AG09309 (cell line): ENCODE data around the gene SMIM12.

Source experiments
- DNase-seq: peaks from one replicate; pipeline ENCODE4 v3.0.0-alpha.2; 2010; ENCODE audit warnings: low read depth
- H3K4me3 ChIP-seq: 2 replicates; pipeline ENCODE4 v1.5.1; 2011; ENCODE audit warnings: mild to moderate bottlenecking, low read depth, low read length, moderate library complexity; ENCODE audit not compliant: control insufficient read depth
- TF ChIP-seq, protein P1 (sequence below): IDR thresholded peaks from 2 replicates; pipeline ENCODE4 v1.5.1; 2011; ENCODE audit warnings: mild to moderate bottlenecking, low read depth, low read length, inconsistent platforms; ENCODE audit not compliant: insufficient read depth, control insufficient read depth; ENCODE audit errors: missing control alignments

SMIM12 gene

GRCh38 chr1:34879230-34879629 lies 19.7 kb upstream of the SMIM12 start:
- H3K4me3 ChIP-seq = no peak overlapping the region
- TF ChIP-seq, protein P1, sequence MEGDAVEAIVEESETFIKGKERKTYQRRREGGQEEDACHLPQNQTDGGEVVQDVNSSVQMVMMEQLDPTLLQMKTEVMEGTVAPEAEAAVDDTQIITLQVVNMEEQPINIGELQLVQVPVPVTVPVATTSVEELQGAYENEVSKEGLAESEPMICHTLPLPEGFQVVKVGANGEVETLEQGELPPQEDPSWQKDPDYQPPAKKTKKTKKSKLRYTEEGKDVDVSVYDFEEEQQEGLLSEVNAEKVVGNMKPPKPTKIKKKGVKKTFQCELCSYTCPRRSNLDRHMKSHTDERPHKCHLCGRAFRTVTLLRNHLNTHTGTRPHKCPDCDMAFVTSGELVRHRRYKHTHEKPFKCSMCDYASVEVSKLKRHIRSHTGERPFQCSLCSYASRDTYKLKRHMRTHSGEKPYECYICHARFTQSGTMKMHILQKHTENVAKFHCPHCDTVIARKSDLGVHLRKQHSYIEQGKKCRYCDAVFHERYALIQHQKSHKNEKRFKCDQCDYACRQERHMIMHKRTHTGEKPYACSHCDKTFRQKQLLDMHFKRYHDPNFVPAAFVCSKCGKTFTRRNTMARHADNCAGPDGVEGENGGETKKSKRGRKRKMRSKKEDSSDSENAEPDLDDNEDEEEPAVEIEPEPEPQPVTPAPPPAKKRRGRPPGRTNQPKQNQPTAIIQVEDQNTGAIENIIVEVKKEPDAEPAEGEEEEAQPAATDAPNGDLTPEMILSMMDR = no peak
- no peak for DNase-seq

DNA sequence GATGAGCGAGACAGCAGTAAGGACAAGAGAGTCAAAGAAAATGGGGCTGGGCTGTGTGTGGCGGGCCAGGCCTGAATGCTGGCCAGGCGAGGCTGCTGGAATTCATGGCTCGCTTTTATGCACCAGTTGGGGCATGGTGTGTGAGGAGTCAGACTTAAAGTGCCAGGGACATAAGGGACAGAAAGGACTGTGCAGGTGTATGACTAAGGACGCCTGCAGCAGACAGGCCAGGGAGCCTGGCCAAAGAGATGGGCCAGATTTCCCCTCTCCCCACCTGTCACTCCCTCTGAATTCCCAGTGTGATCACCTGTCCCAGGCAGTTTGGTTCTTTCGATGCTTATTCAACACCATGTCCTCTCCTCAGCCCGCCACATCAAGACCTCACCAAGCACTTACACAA lies 16.9 kb upstream of the SMIM12 start:
- DNase-seq = no peak
- H3K4me3 ChIP-seq = no peak overlapping the region
- TF ChIP-seq, protein P1 = no peak

DNA sequence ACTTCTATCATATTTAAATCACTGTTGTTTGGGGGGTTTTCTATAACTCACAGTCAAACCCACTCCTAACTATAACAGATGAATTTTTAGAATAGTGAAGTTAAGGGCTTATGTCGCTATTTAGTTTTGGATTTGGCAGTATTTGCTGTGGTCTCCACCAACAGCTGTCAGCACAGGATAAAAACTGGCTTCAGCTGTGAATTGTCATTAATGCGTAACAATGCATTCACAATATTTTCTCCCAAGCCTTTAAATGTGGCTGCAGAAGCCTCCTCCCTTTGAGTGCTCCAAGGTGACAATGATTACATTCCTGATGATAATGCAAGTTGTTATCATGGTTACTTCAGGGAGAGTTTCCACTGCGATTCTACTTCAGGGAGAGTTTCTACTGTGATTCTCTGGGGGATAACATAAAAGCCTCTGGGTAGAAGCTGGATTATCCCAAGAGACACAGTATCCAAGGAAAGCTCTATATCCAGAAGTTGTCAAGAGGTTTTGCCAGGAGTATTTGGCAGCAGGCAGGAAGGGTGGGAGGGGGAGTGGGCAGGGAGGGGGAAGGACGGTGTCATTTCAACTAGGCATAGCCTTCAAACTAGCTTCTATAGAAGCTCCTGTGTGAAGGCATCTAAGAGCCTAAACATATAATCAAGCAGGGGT lies 14.9 kb upstream of the SMIM12 start:
- no peak overlapping the region for H3K4me3 ChIP-seq
- TF ChIP-seq, protein P1 = no peak
- no peak for DNase-seq

DNA sequence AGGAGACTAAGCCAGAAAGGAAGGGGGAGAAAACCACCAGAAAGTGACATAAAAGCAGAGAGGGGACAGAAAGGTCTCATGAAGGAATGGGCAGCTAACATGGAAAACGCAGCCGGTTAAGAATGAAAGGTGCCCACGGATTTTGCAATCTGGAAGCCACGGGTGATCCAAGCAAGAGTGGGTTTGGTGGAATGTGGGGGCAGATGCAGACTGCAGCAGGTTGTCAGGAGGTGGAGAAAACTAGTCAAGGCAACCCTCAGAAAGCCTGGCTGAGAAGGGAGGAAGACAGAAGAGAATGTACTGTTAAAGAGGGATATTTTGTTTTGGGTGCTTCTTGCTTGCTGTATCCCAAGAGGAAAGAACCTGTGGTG lies 12.6 kb upstream of the SMIM12 start:
- no peak for DNase-seq
- TF ChIP-seq, protein P1 = no peak
- H3K4me3 ChIP-seq = no peak overlapping the region

- TF ChIP-seq, protein P1 = no peak
- H3K4me3 ChIP-seq = no peak overlapping the region
- DNase-seq = no peak
Observed at GRCh38 chr1:34871443-34872132, 12.0 kb upstream of the SMIM12 start.

DNA sequence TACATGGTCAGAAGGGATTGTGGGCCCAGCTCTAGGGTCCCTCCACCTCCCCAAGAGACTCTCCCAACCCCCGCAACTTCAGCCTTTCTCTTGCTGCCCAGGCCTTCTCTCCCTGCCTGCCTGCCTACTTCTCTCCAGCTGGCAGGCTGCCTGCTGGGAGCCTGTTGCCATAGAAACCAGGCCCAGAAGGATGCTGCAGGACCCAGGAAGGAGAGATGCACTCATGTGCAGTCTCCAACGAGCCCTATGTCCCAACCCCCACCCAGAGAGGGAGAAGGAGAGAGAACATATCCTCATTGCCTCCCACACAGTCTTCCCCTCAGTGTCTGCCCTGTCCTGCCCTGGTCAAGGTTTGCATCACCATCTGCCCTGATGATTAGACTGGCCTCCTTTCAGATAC lies 10.8 kb upstream of the SMIM12 start:
- no peak overlapping the region for H3K4me3 ChIP-seq
- TF ChIP-seq, protein P1 = no peak
- DNase-seq = no peak
